ENCODE data around the gene GHSR. TPM values are rescaled to one million over a fixed set of nuclear protein-coding genes. Genes with fewer than 3 reads are reported as not detected.

The GHSR gene
- polyA plus RNA-seq, 1 of the 3 experiments (the other 2 are of a cell fraction), result not detected

- TF ChIP-seq, protein P1, sequence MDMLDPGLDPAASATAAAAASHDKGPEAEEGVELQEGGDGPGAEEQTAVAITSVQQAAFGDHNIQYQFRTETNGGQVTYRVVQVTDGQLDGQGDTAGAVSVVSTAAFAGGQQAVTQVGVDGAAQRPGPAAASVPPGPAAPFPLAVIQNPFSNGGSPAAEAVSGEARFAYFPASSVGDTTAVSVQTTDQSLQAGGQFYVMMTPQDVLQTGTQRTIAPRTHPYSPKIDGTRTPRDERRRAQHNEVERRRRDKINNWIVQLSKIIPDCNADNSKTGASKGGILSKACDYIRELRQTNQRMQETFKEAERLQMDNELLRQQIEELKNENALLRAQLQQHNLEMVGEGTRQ (IDR thresholded peaks at IDR 0.05; ENCODE audit: borderline replicate concordance, low read depth, low read length), result no peak
- TF ChIP-seq RXRA (IDR thresholded peaks at IDR 0.05; ENCODE audit: borderline replicate concordance, low read depth), result no peak
Observed at GRCh38 chr3:172410702-172411477, 37.4 kb downstream of the GHSR start (continued).

- CTCF ChIA-PET, result interaction anchor here (0.7 to 1.4 kb wide), 2 partner anchors 10 to 53 kb away, joined by 3 to 4 read pairs; no protein-coding TSS in a partner anchor
- H3K27me3 ChIP-seq (ENCODE audit: insufficient read depth), result no peaks in the 10 kb centered on the region
- H3K36me3 ChIP-seq (replicated peaks in 1 of 2; ENCODE audit: control insufficient read depth in 1 of 2, insufficient read depth in 2 of 2, low read length in 1 of 2), result peaks cover 0 to 4% of the 10 kb centered on the region in 2 experiments
- H3F3A ChIP-seq (replicated peaks; ENCODE audit: insufficient read depth), result no peaks in the 10 kb centered on the region
- no peak overlapping the region for H2AFZ ChIP-seq (ENCODE audit: low read depth)
- H3K4me3 ChIP-seq (ENCODE audit: low read depth in 2 of 2, low read length in 1 of 2), result no peak overlapping the region
- TF ChIP-seq TCF12 (IDR thresholded peaks at IDR 0.05), result no peak
- TF ChIP-seq MAX (IDR thresholded peaks at IDR 0.05; ENCODE audit: low read depth), result no peak
- no peak for TF ChIP-seq CTCF (IDR thresholded peaks at IDR 0.05)
- TF ChIP-seq RXRA (IDR thresholded peaks at IDR 0.05; ENCODE audit: borderline replicate concordance, low read depth), result no peak
- no peaks in the 10 kb centered on the region for H3K9me2 ChIP-seq
- no peak overlapping the region for H3K9ac ChIP-seq
- no peak for DNase-seq
- H3K27ac ChIP-seq (ENCODE audit: low read depth in 2 of 2, low read length in 1 of 2), result no peak overlapping the region
- no peaks in the 10 kb centered on the region for H3K9me3 ChIP-seq
- 96% methylated on average over 3 of the region's 3 CpGs for WGBS (ENCODE audit: low lambda C conversion rate)
- H3K4me2 ChIP-seq, result no peak overlapping the region
- no peaks in the 10 kb centered on the region for H3K4me1 ChIP-seq (ENCODE audit: control insufficient read depth in 1 of 2, insufficient read depth in 2 of 2, low read depth in 1 of 2, low read length in 1 of 2)
- no peaks in the 10 kb centered on the region for H4K20me1 ChIP-seq (ENCODE audit: insufficient read depth)
- POLR2A ChIA-PET, result no interaction called here
- H3K79me2 ChIP-seq (ENCODE audit: insufficient read depth), result no peaks in the 10 kb centered on the region
Observed at GRCh38 chr3:172407872-172408271, 40.4 kb downstream of the GHSR start.

GRCh38 chr3:172405914-172406313 lies 42.3 kb downstream of the GHSR start:
- no peak overlapping the region for H3K4me3 ChIP-seq (ENCODE audit: low read depth in 2 of 2, low read length in 1 of 2)
- no peak overlapping the region for H3K9ac ChIP-seq
- 92% methylated on average over 2 of the region's 2 CpGs for WGBS (ENCODE audit: low lambda C conversion rate)
- no peaks in the 10 kb centered on the region for H3K27me3 ChIP-seq (ENCODE audit: insufficient read depth)
- no peaks in the 10 kb centered on the region for H3F3A ChIP-seq (replicated peaks; ENCODE audit: insufficient read depth)
- no peak overlapping the region for H2AFZ ChIP-seq (ENCODE audit: low read depth)
- H3K79me2 ChIP-seq (ENCODE audit: insufficient read depth), result no peaks in the 10 kb centered on the region
- peaks cover 9 to 14% of the 10 kb centered on the region in 2 experiments for H3K36me3 ChIP-seq (replicated peaks in 1 of 2; ENCODE audit: control insufficient read depth in 1 of 2, insufficient read depth in 2 of 2, low read length in 1 of 2)
- H3K9me3 ChIP-seq, result no peaks in the 10 kb centered on the region
- ChIA-PET POLR2A (no interaction called here), CTCF (no interaction called here)
- no peak for DNase-seq
- no peaks in the 10 kb centered on the region for H3K4me1 ChIP-seq (ENCODE audit: control insufficient read depth in 1 of 2, insufficient read depth in 2 of 2, low read depth in 1 of 2, low read length in 1 of 2)
- no peaks in the 10 kb centered on the region for H3K9me2 ChIP-seq
- H3K4me2 ChIP-seq, result no peak overlapping the region
- no peak overlapping the region for H3K27ac ChIP-seq (ENCODE audit: low read depth in 2 of 2, low read length in 1 of 2)
- H4K20me1 ChIP-seq (ENCODE audit: insufficient read depth), result no peaks in the 10 kb centered on the region
- TF ChIP-seq SMC3 (IDR thresholded peaks at IDR 0.05; ENCODE audit: low read depth, low read length) (no peak), USF1 (IDR thresholded peaks at IDR 0.05; ENCODE audit: borderline replicate concordance, low read depth) (no peak), MEF2A (IDR thresholded peaks at IDR 0.05; ENCODE audit: borderline replicate concordance, low read depth) (no peak), RFX5 (IDR thresholded peaks at IDR 0.05; ENCODE audit: low read length) (no peak), GABPA (IDR thresholded peaks at IDR 0.05; ENCODE audit: low read depth) (no peak), ELF1 (IDR thresholded peaks at IDR 0.05) (no peak), FOSL2 (IDR thresholded peaks at IDR 0.05; ENCODE audit: borderline replicate concordance, low read depth) (no peak), MAX (IDR thresholded peaks at IDR 0.05; ENCODE audit: low read depth) (no peak), NFIC (IDR thresholded peaks at IDR 0.05; ENCODE audit: borderline replicate concordance) (no peak), YY1 (IDR thresholded peaks at IDR 0.05; ENCODE audit: low read depth) (no peak), POLR2AphosphoS5 (IDR thresholded peaks at IDR 0.05; ENCODE audit: low read depth, low read length) (no peak), TEAD4 (IDR thresholded peaks at IDR 0.05; ENCODE audit: borderline replicate concordance, insufficient read depth) (no peak), RAD21 (IDR thresholded peaks at IDR 0.05; ENCODE audit: low read length) (no peak), TCF12 (IDR thresholded peaks at IDR 0.05) (no peak), EP300 (IDR thresholded peaks at IDR 0.05; ENCODE audit: borderline replicate concordance in 1 of 2, low read depth in 1 of 2, low read length in 1 of 2) (no peak), SIN3A (IDR thresholded peaks at IDR 0.05; ENCODE audit: borderline replicate concordance, low read depth, low read length) (no peak)
- TF ChIP-seq, protein P2, sequence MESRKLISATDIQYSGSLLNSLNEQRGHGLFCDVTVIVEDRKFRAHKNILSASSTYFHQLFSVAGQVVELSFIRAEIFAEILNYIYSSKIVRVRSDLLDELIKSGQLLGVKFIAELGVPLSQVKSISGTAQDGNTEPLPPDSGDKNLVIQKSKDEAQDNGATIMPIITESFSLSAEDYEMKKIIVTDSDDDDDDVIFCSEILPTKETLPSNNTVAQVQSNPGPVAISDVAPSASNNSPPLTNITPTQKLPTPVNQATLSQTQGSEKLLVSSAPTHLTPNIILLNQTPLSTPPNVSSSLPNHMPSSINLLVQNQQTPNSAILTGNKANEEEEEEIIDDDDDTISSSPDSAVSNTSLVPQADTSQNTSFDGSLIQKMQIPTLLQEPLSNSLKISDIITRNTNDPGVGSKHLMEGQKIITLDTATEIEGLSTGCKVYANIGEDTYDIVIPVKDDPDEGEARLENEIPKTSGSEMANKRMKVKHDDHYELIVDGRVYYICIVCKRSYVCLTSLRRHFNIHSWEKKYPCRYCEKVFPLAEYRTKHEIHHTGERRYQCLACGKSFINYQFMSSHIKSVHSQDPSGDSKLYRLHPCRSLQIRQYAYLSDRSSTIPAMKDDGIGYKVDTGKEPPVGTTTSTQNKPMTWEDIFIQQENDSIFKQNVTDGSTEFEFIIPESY (IDR thresholded peaks at IDR 0.05; ENCODE audit: borderline replicate concordance, low read depth), result no peak

Data from SK-N-SH (cell line).